H1 (cell line): ENCODE data around the gene PI4KA. TPM values are rescaled to one million over a fixed set of nuclear protein-coding genes. Genes with fewer than 3 reads are reported as not detected.

ENCODE experiments used
- CTCF ChIA-PET: fragments of 300-600 bp; sonication (Branson Sonifier 250); formaldehyde crosslinking; loops from one replicate; lab custom pipeline; 2021; ENCODE audit not compliant: partially characterized antibody; lab: Charles Lee
- POLR2A ChIA-PET: fragments of 300-600 bp; sonication (Branson Sonifier 250); formaldehyde crosslinking; loops from one replicate; lab custom pipeline; 2021; ENCODE audit warnings: inconsistent platforms; ENCODE audit not compliant: partially characterized antibody; lab: Charles Lee
- DNase-seq, 2 experiments: peaks; one replicate each; pipeline versions ENCODE4 v3.0.0 to v3.0.0-alpha.2; 2010 to 2022; ENCODE audit warnings: low spot score in 2 of 2, low read depth in 1 of 2, mixed read lengths in 1 of 2
- FAIRE-seq: peaks from 2 replicates; lab custom pipeline; 2011; peaks lifted over from hg19 to GRCh38; lab: Jason Lieb, UNC
- H2AFZ ChIP-seq: 2 replicates; pipeline ENCODE4 v1.8.1; 2012; ENCODE audit warnings: low read length, inconsistent platforms
- H2AK5ac ChIP-seq: 2 replicates; pipeline ENCODE4 v1.6.1; 2013; ENCODE audit warnings: low read depth, low read length
- H2BK120ac ChIP-seq: replicated peaks from 2 replicates; pipeline ENCODE3; 2013; ENCODE audit warnings: low read depth, low read length, inconsistent platforms
- H2BK12ac ChIP-seq: 2 replicates; pipeline ENCODE4 v1.6.1; 2013; ENCODE audit warnings: low read depth, low read length
- H2BK15ac ChIP-seq: 2 replicates; pipeline ENCODE4 v1.6.1; 2013; ENCODE audit warnings: low read length
- H2BK20ac ChIP-seq: 2 replicates; pipeline ENCODE4 v1.6.1; 2013; ENCODE audit warnings: low read length
- H2BK5ac ChIP-seq: 2 replicates; pipeline ENCODE4 v1.6.1; 2013; ENCODE audit warnings: low read depth, low read length
- H3K14ac ChIP-seq: 2 replicates; pipeline ENCODE4 v1.6.1; 2013; ENCODE audit warnings: inconsistent platforms; ENCODE audit not compliant: insufficient read length
- H3K18ac ChIP-seq: 2 replicates; pipeline ENCODE4 v1.6.1; 2013; ENCODE audit warnings: low read length; ENCODE audit errors: extremely low read depth
- H3K23ac ChIP-seq: 2 replicates; pipeline ENCODE4 v1.6.1; 2013; ENCODE audit warnings: inconsistent platforms; ENCODE audit not compliant: insufficient read length
- H3K23me2 ChIP-seq: 2 replicates; pipeline ENCODE4 v1.6.1; 2013; ENCODE audit warnings: low read depth, low read length
- H3K27ac ChIP-seq: 2 replicates; pipeline ENCODE4 v1.6.1; 2011; ENCODE audit warnings: low read depth, low read length, inconsistent platforms
- H3K27me3 ChIP-seq, 4 experiments: replicated peaks in 1 of 4; 1 replicate in 1 of 4; 2 replicates in 3 of 4; pipeline versions ENCODE4 v1.6.1 to v1.8.1; 2011 to 2013; ENCODE audit warnings: low read length in 3 of 4, mild to moderate bottlenecking in 3 of 4, inconsistent platforms in 2 of 4, mixed read lengths in 2 of 4, moderate library complexity in 1 of 4; ENCODE audit not compliant: control insufficient read depth in 3 of 4, insufficient read depth in 3 of 4; ENCODE audit errors: extremely low read depth in 1 of 4
- H3K36me3 ChIP-seq, 4 experiments: 2 replicates each; pipeline versions ENCODE4 v1.6.1 to v1.8.1; 2011 to 2013; ENCODE audit warnings: mild to moderate bottlenecking in 4 of 4, low read length in 3 of 4, moderate library complexity in 2 of 4, control low read depth in 1 of 4, inconsistent platforms in 1 of 4; ENCODE audit not compliant: insufficient read depth in 4 of 4, control insufficient read depth in 2 of 4
- H3K4ac ChIP-seq: replicated peaks from 2 replicates; pipeline ENCODE3; 2013; ENCODE audit warnings: low read length, low read depth, mixed read lengths, inconsistent platforms; ENCODE audit not compliant: insufficient read length
- H3K4me1 ChIP-seq, 4 experiments: replicated peaks in 1 of 4; 1 replicate in 1 of 4; 2 replicates in 3 of 4; pipeline versions ENCODE4 v1.6.1 to v1.8.1; 2011 to 2013; ENCODE audit warnings: low read length in 3 of 4, inconsistent platforms in 2 of 4, mixed read lengths in 1 of 4; ENCODE audit not compliant: insufficient read depth in 4 of 4, control insufficient read depth in 3 of 4
- H3K4me2 ChIP-seq, 2 experiments: 2 replicates each; pipeline versions ENCODE4 v1.6.1 to v1.8.1; 2011 to 2013; ENCODE audit warnings: low read depth in 2 of 2, low read length in 2 of 2, control low read depth in 1 of 2, inconsistent platforms in 1 of 2, mild to moderate bottlenecking in 1 of 2; ENCODE audit not compliant: insufficient read depth in 1 of 2
- H3K4me3 ChIP-seq, 4 experiments: fragments of 200-600, 300-600 bp in 1 of 4; sonication (generic), shearing (Covaris generic), sonication (Bioruptor Twin) in 1 of 4; 2 replicates each; pipeline versions ENCODE4 v1.5.1 to v1.8.1; 2011 to 2016; ENCODE audit warnings: low read length in 4 of 4, low read depth in 3 of 4, control low read depth in 2 of 4, inconsistent platforms in 2 of 4, mild to moderate bottlenecking in 2 of 4, mixed read lengths in 1 of 4, moderate library complexity in 1 of 4; ENCODE audit not compliant: insufficient read depth in 2 of 4; ENCODE audit errors: extremely low read depth in 1 of 4
- H3K56ac ChIP-seq: replicated peaks from 2 replicates; pipeline ENCODE3; 2013; ENCODE audit warnings: low read depth, mild to moderate bottlenecking, mixed read lengths, low read length, inconsistent platforms; ENCODE audit not compliant: insufficient read length
- H3K79me1 ChIP-seq: 2 replicates; pipeline ENCODE4 v1.6.1; 2013; ENCODE audit warnings: low read depth, low read length, control low read depth
- H3K79me2 ChIP-seq, 2 experiments: 2 replicates each; pipeline versions ENCODE4 v1.6.1 to v1.8.1; 2012 to 2013; ENCODE audit warnings: low read length in 2 of 2, mild to moderate bottlenecking in 2 of 2, inconsistent platforms in 1 of 2; ENCODE audit not compliant: insufficient read depth in 2 of 2, control insufficient read depth in 1 of 2
- H3K9ac ChIP-seq, 4 experiments: replicated peaks in 1 of 4; 1 replicate in 1 of 4; 2 replicates in 3 of 4; pipeline versions ENCODE4 v1.6.1 to v1.8.1; 2011 to 2013; ENCODE audit warnings: low read depth in 3 of 4, low read length in 3 of 4, control low read depth in 2 of 4, mild to moderate bottlenecking in 2 of 4, moderate library complexity in 2 of 4, inconsistent platforms in 1 of 4; ENCODE audit errors: extremely low read depth in 1 of 4
- H3K9me3 ChIP-seq, 2 experiments: 2 replicates each; pipeline versions ENCODE4 v1.6.1 to v1.8.1; 2012 to 2013; ENCODE audit warnings: mild to moderate bottlenecking in 2 of 2, moderate library complexity in 2 of 2, control low read depth in 1 of 2, inconsistent platforms in 1 of 2, low read depth in 1 of 2, low read length in 1 of 2, mixed read lengths in 1 of 2; ENCODE audit not compliant: insufficient read depth in 2 of 2
- H4K20me1 ChIP-seq, 2 experiments: replicated peaks in 1 of 2; 2 replicates each; pipeline versions ENCODE3 to v1.8.1; 2011 to 2013; ENCODE audit warnings: inconsistent platforms in 2 of 2, low read length in 2 of 2, mild to moderate bottlenecking in 1 of 2; ENCODE audit not compliant: insufficient read depth in 2 of 2, control insufficient read depth in 1 of 2
- H4K5ac ChIP-seq: 2 replicates; pipeline ENCODE4 v1.6.1; 2013; ENCODE audit warnings: low read length, low read depth, mixed read lengths, inconsistent platforms; ENCODE audit not compliant: insufficient read length
- H4K8ac ChIP-seq: 2 replicates; pipeline ENCODE4 v1.8.0; 2013; ENCODE audit warnings: mild to moderate bottlenecking, moderate library complexity, low read length, inconsistent platforms; ENCODE audit not compliant: insufficient read depth; ENCODE audit errors: extremely low read depth
- H4K91ac ChIP-seq: replicated peaks from 2 replicates; pipeline ENCODE3; 2013; ENCODE audit warnings: low read length, mixed read lengths, inconsistent platforms; ENCODE audit not compliant: insufficient read length
- ASH2L ChIP-seq: fragments of 200-600, 300-600 bp; sonication (generic); IDR thresholded peaks from one replicate; pipeline ENCODE4 v1.7.1; 2017; ENCODE audit warnings: low read length
- HDAC6 ChIP-seq: IDR thresholded peaks from one replicate; pipeline ENCODE4 v1.7.1; 2012; ENCODE audit warnings: low read depth, mild to moderate bottlenecking, inconsistent platforms, low read length, moderate library complexity
- SIRT6 ChIP-seq: IDR thresholded peaks from one replicate; pipeline ENCODE4 v1.7.1; 2012; ENCODE audit warnings: low read length, inconsistent platforms
- whole genome bisulfite sequencing, 2 experiments: shearing (Covaris generic) in 1 of 2; methylation state at CpG; one replicate each; pipeline versions ENCODE4 v1.1.6 to v1.1.7; 2013 to 2015; ENCODE audit warnings: low lambda C conversion rate in 2 of 2, mixed read lengths in 2 of 2, inconsistent platforms in 1 of 2, low coverage in 1 of 2, missing lambda C conversion rate in 1 of 2; ENCODE audit not compliant: insufficient replicate concordance in 2 of 2, insufficient coverage in 1 of 2, insufficient read length in 1 of 2; ENCODE audit errors: extremely low coverage in 1 of 2, missing lambda C conversion rate in 1 of 2; 5-methylcytosine and 5-hydroxymethylcytosine counted together
- polyA plus RNA-seq, 7 experiments: library from polyadenylated mRNA; depleted of rRNA in 3 of 7; stranded (reverse) in 5 of 7; unstranded in 2 of 7; fragments of >200 nt in 5 of 7; fragments of 200-250 nt in 2 of 7; gene quantifications; 1 replicate in 5 of 7; 2 replicates in 1 of 7; 4 replicates in 1 of 7; pipeline versions ENCODE4 v1.2.1 to v1.2.3, GENCODE V29; 2011 to 2013; ENCODE audit warnings: missing spikeins in 2 of 7, mixed read lengths in 2 of 7
- total RNA-seq: library from RNA; stranded (reverse); fragmentation: NEBNext Ultra II Directional; extraction: Animal tissue kit (Norgen Biotek cat#: 25700); gene quantifications from 2 replicates; pipeline ENCODE4 v1.2.1, GENCODE V29; 2021

PI4KA gene
- total and polyA plus RNA-seq, 2 of the 8 experiments (the other 6 are each of a cell fraction or from before 2014, with no cell fraction given): 22.5 to 37.7 TPM

DNA sequence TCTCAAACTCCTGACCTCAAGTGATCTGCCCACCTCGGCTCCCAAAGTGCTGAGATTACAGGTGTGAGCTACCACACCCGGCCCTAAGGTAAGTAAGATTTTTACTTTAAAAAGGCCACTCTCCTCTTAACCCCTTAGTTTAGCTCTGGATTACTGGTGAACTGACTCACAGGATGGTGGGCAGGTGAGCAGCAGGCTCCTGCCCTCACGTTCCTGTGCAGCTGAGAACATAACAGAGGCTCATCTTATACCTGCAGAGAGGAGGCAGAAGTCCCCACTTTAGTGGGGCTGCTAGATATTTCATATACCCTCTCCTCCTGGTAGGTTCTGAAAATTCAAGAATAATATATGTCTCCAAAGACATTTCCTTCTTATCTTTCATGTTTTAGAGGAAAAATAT, 101.8 kb downstream of the PI4KA start:
- DNase-seq (no peak), FAIRE-seq (no peak)
- Histone ChIP-seq H3K18ac (no peak overlapping the region), H4K8ac (no peak overlapping the region), H2BK120ac (no peak overlapping the region), H3K27me3 (no peaks in the 10 kb centered on the region), H3K4me3 (no peak overlapping the region), H2BK20ac (no peak overlapping the region), H4K91ac (no peak overlapping the region), H3K79me2 (no peaks in the 10 kb centered on the region), H2BK5ac (no peak overlapping the region), H3K4ac (no peak overlapping the region), H4K20me1 (no peaks in the 10 kb centered on the region), H2AFZ (no peak overlapping the region), H3K9ac (no peak overlapping the region), H3K9me3 (no peaks in the 10 kb centered on the region), H3K23ac (no peak overlapping the region), H3K36me3 (no peaks in the 10 kb centered on the region; a peak in 1 of 8 replicates), H3K4me1 (no peaks in the 10 kb centered on the region), H3K27ac (no peak overlapping the region), H3K14ac (no peak overlapping the region), H3K4me2 (no peak overlapping the region), H3K56ac (no peak overlapping the region), H2BK12ac (no peak overlapping the region), H3K79me1 (no peaks in the 10 kb centered on the region), H2BK15ac (no peak overlapping the region), H4K5ac (no peak overlapping the region), H2AK5ac (no peak overlapping the region), H3K23me2 (no peaks in the 10 kb centered on the region)
- ChIA-PET POLR2A (no interaction called here), CTCF (interaction anchor here (0.7 to 3.3 kb wide), 6 partner anchors 13 to 193 kb away, joined by 3 to 22 read pairs (median 4); partner anchors contain the start of gene SERPIND1)
- WGBS, 2 experiments: 94% methylated on average over 3 of the region's 3 CpGs; no CpG with 5 or more reads in 1 of the 2 experiments
- no peak for TF ChIP-seq HDAC6
- no peak for TF ChIP-seq ASH2L
- TF ChIP-seq SIRT6: no peak
